Fibroblast of skin of scalp (primary cell): ENCODE results near the gene TNFSF8.

ENCODE experiments used
- DNase-seq: peaks from one replicate; pipeline ENCODE4 v3.0.0-alpha.2; 2013

TNFSF8 gene

GRCh38 chr9:114902786-114903524 lies 27.4 kb downstream of the TNFSF8 start:
- peak; percentile 30 for DNase-seq

GRCh38 chr9:114900942-114901802 lies 29.2 kb downstream of the TNFSF8 start:
- peak; percentile 87 for DNase-seq

GRCh38 chr9:114899995-114900394 lies 30.4 kb downstream of the TNFSF8 start:
- no peak for DNase-seq

GRCh38 chr9:114899461-114899860 lies 30.9 kb downstream of the TNFSF8 start:
- DNase-seq: no peak

- DNase-seq: peak; percentile 40
These were observed 31.6 kb downstream of the TNFSF8 start for GRCh38 chr9:114898741-114899140.

- no peak for DNase-seq
These were observed 33.2 kb downstream of the TNFSF8 start for GRCh38 chr9:114897196-114897595.

- DNase-seq: no peak
These were observed 34.0 kb downstream of the TNFSF8 start for GRCh38 chr9:114896344-114896743.

- DNase-seq: peak; percentile 83
These were observed 34.8 kb downstream of the TNFSF8 start for GRCh38 chr9:114895521-114895991.

GRCh38 chr9:114894609-114895433 lies 35.6 kb downstream of the TNFSF8 start:
- peak; percentile 97 for DNase-seq

- DNase-seq: no peak
These were observed 36.2 kb downstream of the TNFSF8 start for GRCh38 chr9:114894206-114894605.

- no peak for DNase-seq
These were observed 37.0 kb downstream of the TNFSF8 start for GRCh38 chr9:114893221-114894010.

- no peak for DNase-seq
These were observed 40.6 kb downstream of the TNFSF8 start for GRCh38 chr9:114889802-114890224.

GRCh38 chr9:114888607-114889006 lies 41.8 kb downstream of the TNFSF8 start:
- DNase-seq: no peak

- no peak for DNase-seq
These were observed 42.4 kb downstream of the TNFSF8 start for GRCh38 chr9:114887963-114888362.

GRCh38 chr9:114884787-114885452 lies 45.5 kb downstream of the TNFSF8 start:
- DNase-seq: no peak

GRCh38 chr9:114883709-114884108 lies 46.7 kb downstream of the TNFSF8 start:
- no peak for DNase-seq

GRCh38 chr9:114880291-114880745 lies 50.1 kb downstream of the TNFSF8 start:
- no peak for DNase-seq

GRCh38 chr9:114878879-114879564 lies 51.4 kb downstream of the TNFSF8 start:
- DNase-seq: no peak

GRCh38 chr9:114869845-114870244 lies 60.5 kb downstream of the TNFSF8 start:
- no peak for DNase-seq

- no peak for DNase-seq
These were observed 61.0 kb downstream of the TNFSF8 start for GRCh38 chr9:114869378-114869777.

GRCh38 chr9:114867327-114867726 lies 63.1 kb downstream of the TNFSF8 start:
- DNase-seq: no peak
